Panc1 (cell line): ENCODE measurements around the gene FBXL22. TPM values are rescaled to one million over a fixed set of nuclear protein-coding genes. Genes with fewer than 3 reads are reported as not detected.
A peak's percentile ranks its signal among the peaks of the same experiment; 100 is the strongest.

Experiments
- ATAC-seq: fragments of 200-7000 bp; cut with Tn5 transposase; 2 replicates; pipeline ENCODE4 v1.9.1; 2020; ENCODE audit warnings: mild to moderate bottlenecking, moderate library complexity
- BruUV-seq: library from RNA; stranded (reverse); fragments of 400-500 nt; replicated peaks from 2 replicates; lab custom pipeline; 2021; lab: Mats Ljungman, UMichigan
- CTCF ChIA-PET: fragments of 300-600 bp; sonication (Branson Sonifier 250); formaldehyde crosslinking; loops from one replicate; lab custom pipeline; 2022; ENCODE audit warnings: antibody characterized with exemption; lab: Charles Lee
- POLR2A ChIA-PET: fragments of 300-600 bp; sonication (Branson Sonifier 250); formaldehyde crosslinking; loops from one replicate; lab custom pipeline; 2022; ENCODE audit warnings: antibody characterized with exemption; lab: Charles Lee
- DNase-seq: peaks from one replicate; pipeline ENCODE4 v3.0.0-alpha.2; 2010; ENCODE audit warnings: low read depth, low spot score
- H3K27ac ChIP-seq: 2 replicates; pipeline ENCODE4 v1.5.1; 2011; ENCODE audit warnings: mild to moderate bottlenecking, low read length, inconsistent platforms
- H3K27me3 ChIP-seq: fragments of 200-500 bp; sonication (Bioruptor generic); 2 replicates; pipeline ENCODE4 v1.6.0; 2014; ENCODE audit warnings: low read length, inconsistent platforms; ENCODE audit not compliant: control insufficient read depth, insufficient read depth
- H3K36me3 ChIP-seq: fragments of 200-500 bp; sonication (Bioruptor generic); 2 replicates; pipeline ENCODE4 v1.5.1; 2014; ENCODE audit warnings: inconsistent platforms, mild to moderate bottlenecking, low read length, moderate library complexity; ENCODE audit not compliant: control insufficient read depth, insufficient read depth
- H3K4me1 ChIP-seq: 2 replicates; pipeline ENCODE4 v1.5.1; 2011; ENCODE audit warnings: inconsistent platforms, mild to moderate bottlenecking, low read length, moderate library complexity; ENCODE audit not compliant: control insufficient read depth, insufficient read depth
- H3K4me3 ChIP-seq, 2 experiments: 2 replicates each; pipeline ENCODE4 v1.5.1; 2011 to 2012; ENCODE audit warnings: low read depth in 2 of 2, low read length in 2 of 2, mild to moderate bottlenecking in 2 of 2, inconsistent platforms in 1 of 2, moderate library complexity in 1 of 2
- H3K9me3 ChIP-seq: fragments of 200-500 bp; sonication (Bioruptor generic); 2 replicates; pipeline ENCODE4 v1.5.1; 2014; ENCODE audit warnings: low read depth, mild to moderate bottlenecking, inconsistent platforms, low read length, moderate library complexity; ENCODE audit not compliant: control insufficient read depth, insufficient read depth
- POLR2AphosphoS5 ChIP-seq: IDR thresholded peaks from 2 replicates; pipeline ENCODE4 v1.6.1; 2012; ENCODE audit warnings: mild to moderate bottlenecking, low read depth, low read length, moderate library complexity
- SIN3A ChIP-seq: IDR thresholded peaks from 2 replicates; pipeline ENCODE4 v1.6.1; 2012; ENCODE audit warnings: low read depth, mild to moderate bottlenecking, low read length, moderate library complexity, borderline replicate concordance; ENCODE audit not compliant: insufficient read depth
- TCF7L2 ChIP-seq: IDR thresholded peaks from 2 replicates; pipeline ENCODE4 v1.6.1; 2011; ENCODE audit warnings: mild to moderate bottlenecking, low read depth, low read length, inconsistent platforms
- in situ Hi-C: cut with HindIII; loops from 2 replicates; pipeline ENCODE4 v1.10.0; 2016; ENCODE audit warnings: low sequenced_read_pairs, low pct_unique_long_range_greater_than_20kb
- intact Hi-C: fragments of 100-400 bp; cut with micrococcal nuclease; formaldehyde crosslinking; loops from one replicate; pipeline ENCODE4 v1.10.0; 2022; ENCODE audit not compliant: unreplicated experiment
- total RNA-seq: library from RNA; stranded (reverse); gene quantifications from one replicate; pipeline ENCODE4 v1.2.1, GENCODE V29; 2021; ENCODE audit not compliant: unreplicated experiment
- TF ChIP-seq, protein P1 (sequence below), 2 experiments: IDR thresholded peaks; 2 replicates each; pipeline ENCODE4 v1.6.1; 2011 to 2012; ENCODE audit warnings: low read depth in 2 of 2, control low read depth in 1 of 2, low read length in 1 of 2, mild to moderate bottlenecking in 1 of 2, moderate library complexity in 1 of 2; ENCODE audit not compliant: insufficient read depth in 1 of 2
- TF ChIP-seq, protein P2 (sequence below): fragments of 450-650 bp; IDR thresholded peaks from 2 replicates; pipeline ENCODE4 v1.5.1; 2017; ENCODE audit warnings: mild to moderate bottlenecking

FBXL22 gene
- total RNA-seq, 1 experiment from 2014 or later = 0.54 TPM

DNA sequence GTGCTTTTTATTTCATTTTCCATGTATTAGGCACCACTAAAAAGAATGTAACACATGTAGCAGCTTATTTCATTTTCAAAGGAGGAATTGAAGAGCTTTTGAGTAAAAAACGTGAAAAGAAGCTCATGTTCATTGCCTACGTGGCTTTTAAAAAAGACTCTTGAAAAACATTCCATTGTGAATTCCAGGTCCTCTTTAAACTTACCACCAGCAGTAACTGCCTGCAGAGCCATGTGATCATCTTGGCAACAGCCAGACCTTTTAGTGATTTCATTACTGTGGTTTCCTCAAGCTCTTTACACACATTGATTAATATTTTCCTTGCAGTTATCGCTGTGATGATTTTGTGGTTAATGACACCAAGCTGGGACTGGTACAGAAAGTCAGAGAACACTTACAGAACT, 43.8 kb upstream of the FBXL22 start:
- TF ChIP-seq, protein P1, sequence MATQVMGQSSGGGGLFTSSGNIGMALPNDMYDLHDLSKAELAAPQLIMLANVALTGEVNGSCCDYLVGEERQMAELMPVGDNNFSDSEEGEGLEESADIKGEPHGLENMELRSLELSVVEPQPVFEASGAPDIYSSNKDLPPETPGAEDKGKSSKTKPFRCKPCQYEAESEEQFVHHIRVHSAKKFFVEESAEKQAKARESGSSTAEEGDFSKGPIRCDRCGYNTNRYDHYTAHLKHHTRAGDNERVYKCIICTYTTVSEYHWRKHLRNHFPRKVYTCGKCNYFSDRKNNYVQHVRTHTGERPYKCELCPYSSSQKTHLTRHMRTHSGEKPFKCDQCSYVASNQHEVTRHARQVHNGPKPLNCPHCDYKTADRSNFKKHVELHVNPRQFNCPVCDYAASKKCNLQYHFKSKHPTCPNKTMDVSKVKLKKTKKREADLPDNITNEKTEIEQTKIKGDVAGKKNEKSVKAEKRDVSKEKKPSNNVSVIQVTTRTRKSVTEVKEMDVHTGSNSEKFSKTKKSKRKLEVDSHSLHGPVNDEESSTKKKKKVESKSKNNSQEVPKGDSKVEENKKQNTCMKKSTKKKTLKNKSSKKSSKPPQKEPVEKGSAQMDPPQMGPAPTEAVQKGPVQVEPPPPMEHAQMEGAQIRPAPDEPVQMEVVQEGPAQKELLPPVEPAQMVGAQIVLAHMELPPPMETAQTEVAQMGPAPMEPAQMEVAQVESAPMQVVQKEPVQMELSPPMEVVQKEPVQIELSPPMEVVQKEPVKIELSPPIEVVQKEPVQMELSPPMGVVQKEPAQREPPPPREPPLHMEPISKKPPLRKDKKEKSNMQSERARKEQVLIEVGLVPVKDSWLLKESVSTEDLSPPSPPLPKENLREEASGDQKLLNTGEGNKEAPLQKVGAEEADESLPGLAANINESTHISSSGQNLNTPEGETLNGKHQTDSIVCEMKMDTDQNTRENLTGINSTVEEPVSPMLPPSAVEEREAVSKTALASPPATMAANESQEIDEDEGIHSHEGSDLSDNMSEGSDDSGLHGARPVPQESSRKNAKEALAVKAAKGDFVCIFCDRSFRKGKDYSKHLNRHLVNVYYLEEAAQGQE (IDR thresholded peaks at IDR 0.05; ENCODE audit: insufficient read depth in 1 of 2, low read depth in 2 of 2, low read length in 1 of 2) = no peak
- TF ChIP-seq POLR2AphosphoS5 (no peak), TCF7L2 (no peak)
- TF ChIP-seq, protein P2, sequence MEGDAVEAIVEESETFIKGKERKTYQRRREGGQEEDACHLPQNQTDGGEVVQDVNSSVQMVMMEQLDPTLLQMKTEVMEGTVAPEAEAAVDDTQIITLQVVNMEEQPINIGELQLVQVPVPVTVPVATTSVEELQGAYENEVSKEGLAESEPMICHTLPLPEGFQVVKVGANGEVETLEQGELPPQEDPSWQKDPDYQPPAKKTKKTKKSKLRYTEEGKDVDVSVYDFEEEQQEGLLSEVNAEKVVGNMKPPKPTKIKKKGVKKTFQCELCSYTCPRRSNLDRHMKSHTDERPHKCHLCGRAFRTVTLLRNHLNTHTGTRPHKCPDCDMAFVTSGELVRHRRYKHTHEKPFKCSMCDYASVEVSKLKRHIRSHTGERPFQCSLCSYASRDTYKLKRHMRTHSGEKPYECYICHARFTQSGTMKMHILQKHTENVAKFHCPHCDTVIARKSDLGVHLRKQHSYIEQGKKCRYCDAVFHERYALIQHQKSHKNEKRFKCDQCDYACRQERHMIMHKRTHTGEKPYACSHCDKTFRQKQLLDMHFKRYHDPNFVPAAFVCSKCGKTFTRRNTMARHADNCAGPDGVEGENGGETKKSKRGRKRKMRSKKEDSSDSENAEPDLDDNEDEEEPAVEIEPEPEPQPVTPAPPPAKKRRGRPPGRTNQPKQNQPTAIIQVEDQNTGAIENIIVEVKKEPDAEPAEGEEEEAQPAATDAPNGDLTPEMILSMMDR = no peak
- CTCF ChIA-PET = interaction anchor here (1.0 to 1.4 kb wide), 2 partner anchors 66 to 87 kb away, joined by 4 to 5 read pairs; no protein-coding TSS in a partner anchor
- DNase-seq = peak; percentile 35
- Histone ChIP-seq H3K9me3 (no peaks in the 10 kb centered on the region), H3K36me3 (peaks cover 4% of the 10 kb centered on the region; the same call in 1 of the 2 replicates), H3K4me1 (peaks cover 39% of the 10 kb centered on the region), H3K27me3 (no peaks in the 10 kb centered on the region), H3K4me3 (no peak overlapping the region), H3K27ac (peak overlapping the region; percentile 73)
- 0 out of 2 replicates have a peak, but pooled peaks have one; percentile 36 for ATAC-seq
- no TSS peak for BruUV-seq
- in situ Hi-C loops = no loop called here
- intact Hi-C loops = no loop called here
- POLR2A ChIA-PET = interaction anchor here (0.8 kb wide), 1 partner anchor 32 kb away, joined by 3 read pairs; no protein-coding TSS in a partner anchor

DNA sequence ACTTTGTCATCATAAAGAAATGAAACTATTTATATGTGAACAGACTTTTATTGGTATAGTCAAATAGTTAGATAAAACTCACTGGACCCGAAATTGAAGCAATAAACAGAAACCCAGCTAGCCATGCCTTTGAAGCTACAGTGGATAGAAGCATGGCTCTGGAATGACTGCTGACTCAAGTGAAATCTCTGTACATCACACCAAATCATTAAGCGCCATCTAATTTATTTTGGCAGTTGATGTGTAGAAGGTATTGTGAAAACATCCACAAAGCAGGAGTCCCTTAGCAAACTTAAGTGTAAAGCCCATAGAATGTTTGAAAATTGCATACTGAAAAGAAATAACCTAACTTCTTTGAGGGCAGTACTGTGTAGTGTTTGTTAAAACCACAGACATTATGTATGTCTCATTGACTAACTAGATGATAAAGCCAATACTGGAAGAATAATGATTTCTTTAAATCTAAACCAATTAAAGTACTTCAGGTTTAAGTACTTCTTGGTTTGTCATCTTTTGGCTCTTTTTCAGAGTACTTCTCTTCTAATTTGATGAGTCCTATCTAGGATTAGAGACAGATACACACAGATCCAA, 42.8 kb upstream of the FBXL22 start:
- in situ Hi-C loops (no loop called here), intact Hi-C loops (no loop called here)
- Histone ChIP-seq H3K27me3 (no peaks in the 10 kb centered on the region), H3K36me3 (peaks cover 5% of the 10 kb centered on the region; the same call in 1 of the 2 replicates), H3K4me1 (peaks cover 39% of the 10 kb centered on the region), H3K4me3 (no peak overlapping the region), H3K9me3 (no peaks in the 10 kb centered on the region), H3K27ac (peak overlapping the region; percentile 73; the same call in 1 of the 2 replicates)
- ChIA-PET CTCF (interaction anchor here (1.4 kb wide), 1 partner anchor 67 kb away, joined by 4 read pairs; no protein-coding TSS in a partner anchor), POLR2A (interaction anchor here (0.6 to 0.8 kb wide), 2 partner anchors 33 to 63 kb away, joined by 3 read pairs; no protein-coding TSS in a partner anchor)
- no peak for TF ChIP-seq POLR2AphosphoS5
- ATAC-seq (no peak), DNase-seq (no peak)
- no TSS peak for BruUV-seq

DNA sequence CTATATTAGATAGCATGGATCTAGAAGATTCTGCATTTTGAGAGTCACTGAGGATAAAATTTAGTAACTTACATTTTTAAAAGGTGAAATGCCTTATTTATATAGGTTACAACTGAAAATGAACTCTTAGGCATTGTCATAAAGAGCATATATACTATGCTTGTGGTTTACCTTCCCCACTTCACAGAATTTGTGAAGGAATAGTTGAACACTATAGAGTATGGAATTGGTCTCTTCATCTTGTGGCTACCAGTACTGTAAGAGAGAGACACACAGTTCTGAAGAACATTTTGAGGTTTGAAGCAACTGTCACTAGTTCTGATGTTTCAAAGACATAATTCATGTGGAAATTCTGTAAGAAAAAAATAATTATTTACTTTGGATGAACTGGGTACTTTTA, 41.7 kb upstream of the FBXL22 start:
- ChIA-PET CTCF (no interaction called here), POLR2A (no interaction called here)
- peaks cover 37% of the 10 kb centered on the region for H3K4me1 ChIP-seq
- BruUV-seq = no TSS peak
- intact Hi-C loops (no loop called here), in situ Hi-C loops (no loop called here)
- TF ChIP-seq TCF7L2 = no peak
- TF ChIP-seq, protein P1 (IDR thresholded peaks at IDR 0.05; ENCODE audit: insufficient read depth in 1 of 2, low read depth in 2 of 2, low read length in 1 of 2) = no peak
- TF ChIP-seq, protein P2 = no peak
- no peak for TF ChIP-seq SIN3A
- TF ChIP-seq POLR2AphosphoS5 = no peak
- DNase-seq (no peak), ATAC-seq (no peak)
- H3K27me3 ChIP-seq = no peaks in the 10 kb centered on the region
- 0 out of 2 replicates have a peak overlapping the region, but pooled peaks have one; percentile 6 for H3K27ac ChIP-seq
- no peaks in the 10 kb centered on the region for H3K9me3 ChIP-seq
- peaks cover 8% of the 10 kb centered on the region; the same call in 1 of the 2 replicates for H3K36me3 ChIP-seq
- no peak overlapping the region for H3K4me3 ChIP-seq
